Activated CD4-positive, alpha-beta T cell treated with anti-CD3 and anti-CD28 coated beads for 4 hours (primary cell): ENCODE measurements around the gene RRAGB.
"Not testable (repeated sequence)": the region's sequence is repeated elsewhere in the genome, so short reads cannot be mapped to it uniquely, and the experiment has no call there.

Experiments used
- DNase-seq, 2 donors: peaks; one replicate each; pipeline ENCODE4 v3.0.0-alpha.2; 2020

Gene RRAGB

GRCh38 chrX:55774419-55774818 is 56.9 kb downstream of the RRAGB start:
- DNase-seq = not testable (repeated sequence)

- no peak for DNase-seq
These were observed 60.0 kb downstream of the RRAGB start for GRCh38 chrX:55777596-55777995.

- no peak for DNase-seq
These were observed 60.8 kb downstream of the RRAGB start for GRCh38 chrX:55778322-55778721.

GRCh38 chrX:55783723-55784122 is 66.2 kb downstream of the RRAGB start:
- DNase-seq = no peak

GRCh38 chrX:55787063-55787462 is 69.5 kb downstream of the RRAGB start:
- no peak for DNase-seq

- DNase-seq = no peak
These were observed 70.2 kb downstream of the RRAGB start for GRCh38 chrX:55787727-55788126.

GRCh38 chrX:55794405-55794804 is 76.9 kb downstream of the RRAGB start:
- DNase-seq = no peak

- no peak for DNase-seq
These were observed 78.9 kb downstream of the RRAGB start for GRCh38 chrX:55796496-55796895.

- no peak for DNase-seq
These were observed 84.3 kb downstream of the RRAGB start for GRCh38 chrX:55801811-55802210.
